Measurements from ENCODE around the gene AK2.
"Not testable (repeated sequence)": the region's sequence is repeated elsewhere in the genome, so short reads cannot be mapped to it uniquely, and the experiment has no call there.

AK2 gene

DNA sequence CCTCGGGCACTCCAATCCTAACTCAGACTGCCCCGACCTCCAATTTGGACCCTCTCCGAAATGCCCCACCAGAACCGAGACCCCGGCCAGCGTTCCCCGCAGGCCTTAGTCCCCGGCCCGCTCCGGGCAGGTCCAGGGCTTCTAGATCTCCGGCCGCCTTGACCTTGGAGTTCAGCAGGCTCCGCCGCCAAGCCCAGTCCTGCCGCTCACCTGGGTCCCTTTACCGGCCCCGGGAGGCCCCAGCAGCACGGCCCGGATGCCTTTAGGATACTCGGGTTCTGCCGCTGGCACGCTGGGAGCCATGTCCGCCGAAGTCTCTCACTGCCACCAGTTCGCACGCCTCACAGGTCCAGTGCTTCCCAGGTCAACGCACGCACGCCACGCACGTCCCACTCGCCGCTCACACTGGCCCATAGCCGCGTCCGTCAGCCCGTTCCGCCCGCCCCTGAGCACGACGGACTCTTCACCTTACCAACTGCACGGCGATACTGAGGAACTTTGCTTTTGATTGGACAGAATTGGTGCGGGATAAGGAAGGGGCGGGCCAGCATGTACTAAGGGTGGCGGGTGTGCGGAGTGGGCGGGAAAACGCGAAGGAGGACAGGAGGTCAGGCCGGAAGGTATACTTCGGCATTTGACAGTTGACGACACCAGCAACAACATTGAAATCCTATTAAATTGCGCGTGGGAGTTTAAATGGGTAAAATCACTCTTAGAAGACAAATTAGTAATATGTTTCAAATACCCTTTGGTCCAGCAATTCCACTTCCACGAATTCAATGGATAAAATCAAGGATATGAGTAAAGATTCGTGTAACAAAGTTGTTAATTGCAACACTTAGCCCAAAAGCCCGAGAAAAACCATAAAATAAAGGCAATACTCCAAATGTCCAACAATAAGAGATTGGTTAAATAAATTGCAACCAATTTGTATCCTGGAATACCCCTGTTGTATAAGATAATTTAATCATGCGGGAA, at the start of gene AK2:
Gene AK2 (minus strand): TSS at position 358 of the 978 bp plus-strand sequence. CDS start 55 bp downstream, at position 303.
- peak; percentile 96 for DNase-seq (ENCODE audit: low read depth)

- DNase-seq (ENCODE audit: low read depth): no peak
Observed at GRCh38 chr1:33086384-33086850, 49.7 kb upstream of the AK2 start.

- DNase-seq (ENCODE audit: low read depth): no peak
Observed at GRCh38 chr1:33085332-33085731, 48.6 kb upstream of the AK2 start.

DNA sequence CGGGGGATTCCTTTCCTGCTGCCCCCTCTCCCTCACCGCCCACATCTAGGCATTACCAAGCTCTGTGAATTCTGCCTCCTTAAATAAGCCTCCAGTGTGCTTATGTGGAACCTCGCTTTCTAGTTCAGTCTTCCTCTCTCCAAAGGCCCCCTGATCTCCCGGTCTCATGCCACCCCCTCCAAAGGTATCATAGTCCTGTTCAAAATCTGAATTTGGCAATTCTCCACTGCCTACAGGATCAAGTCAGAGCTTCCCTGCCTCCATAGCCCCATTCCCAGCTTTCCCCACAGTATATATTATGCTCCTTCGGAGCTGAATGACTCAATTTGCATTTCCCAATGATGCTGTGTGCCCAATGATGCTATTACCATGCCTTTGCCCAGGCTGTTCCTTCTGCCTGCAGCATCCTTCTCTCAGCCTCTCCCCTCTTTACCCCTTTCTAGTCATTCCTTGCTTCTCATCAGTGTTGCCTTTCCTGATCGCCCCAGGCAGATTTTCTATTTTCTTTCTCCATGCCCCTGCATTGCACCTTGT, 46.0 kb upstream of the AK2 start:
- no peak for DNase-seq (ENCODE audit: low read depth)

- no peak for DNase-seq (ENCODE audit: low read depth)
Observed at GRCh38 chr1:33081554-33082305, 45.0 kb upstream of the AK2 start.

- DNase-seq (ENCODE audit: low read depth): peak; percentile 75
Observed at GRCh38 chr1:33080885-33081553, 44.3 kb upstream of the AK2 start, which contains the start of gene AZIN2. Gene AZIN2, plus strand, starts transcription at chr1:33081153. Its CDS starts 1,097 bp downstream, at chr1:33082250.

DNA sequence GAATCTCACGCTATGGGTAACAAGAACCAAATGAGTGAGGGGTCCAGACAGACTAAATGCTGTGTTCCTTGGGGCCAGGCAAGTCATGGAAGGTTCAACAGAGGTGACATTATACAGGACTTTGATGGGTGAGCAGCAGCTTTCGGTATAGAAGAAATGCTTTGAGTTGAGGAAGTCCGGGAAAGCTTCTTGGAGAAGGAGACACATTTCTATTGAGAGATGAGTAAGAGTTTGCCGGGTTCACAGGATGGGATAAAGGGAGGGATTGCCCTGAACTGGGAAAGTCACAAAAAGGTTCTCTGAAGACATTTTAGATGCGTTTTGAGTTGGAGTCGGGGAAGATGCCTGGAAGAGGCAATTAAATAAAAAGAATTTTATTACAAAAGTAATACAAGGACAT, 43.7 kb upstream of the AK2 start:
- no peak for DNase-seq (ENCODE audit: low read depth)

DNA sequence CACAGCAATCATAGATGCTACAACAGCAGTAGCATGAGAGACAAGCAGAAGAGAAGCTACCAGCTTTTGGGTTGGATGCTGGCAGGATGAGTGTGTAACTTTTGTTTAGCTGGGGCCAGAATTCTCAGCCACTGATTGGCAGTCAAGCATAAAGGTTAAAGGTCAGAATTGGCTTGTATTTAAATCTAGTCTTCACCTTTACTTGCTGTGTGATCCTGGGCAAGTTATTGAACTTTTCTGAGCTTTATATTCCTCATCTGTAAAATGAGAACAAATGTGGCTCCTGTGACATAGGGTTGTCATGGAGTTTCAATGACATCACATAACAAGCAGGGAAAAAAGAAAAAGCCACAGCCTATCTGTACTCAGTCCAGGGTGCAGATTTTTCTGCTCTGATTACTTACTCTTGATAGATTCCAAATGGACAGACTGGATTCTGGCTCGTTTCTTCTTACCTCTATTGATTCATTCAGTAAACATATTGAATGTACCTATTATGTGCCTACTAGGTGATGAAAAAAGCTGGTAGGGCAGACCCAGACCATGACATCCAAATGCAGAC, 41.4 kb upstream of the AK2 start:
- no peak for DNase-seq (ENCODE audit: low read depth)

DNA sequence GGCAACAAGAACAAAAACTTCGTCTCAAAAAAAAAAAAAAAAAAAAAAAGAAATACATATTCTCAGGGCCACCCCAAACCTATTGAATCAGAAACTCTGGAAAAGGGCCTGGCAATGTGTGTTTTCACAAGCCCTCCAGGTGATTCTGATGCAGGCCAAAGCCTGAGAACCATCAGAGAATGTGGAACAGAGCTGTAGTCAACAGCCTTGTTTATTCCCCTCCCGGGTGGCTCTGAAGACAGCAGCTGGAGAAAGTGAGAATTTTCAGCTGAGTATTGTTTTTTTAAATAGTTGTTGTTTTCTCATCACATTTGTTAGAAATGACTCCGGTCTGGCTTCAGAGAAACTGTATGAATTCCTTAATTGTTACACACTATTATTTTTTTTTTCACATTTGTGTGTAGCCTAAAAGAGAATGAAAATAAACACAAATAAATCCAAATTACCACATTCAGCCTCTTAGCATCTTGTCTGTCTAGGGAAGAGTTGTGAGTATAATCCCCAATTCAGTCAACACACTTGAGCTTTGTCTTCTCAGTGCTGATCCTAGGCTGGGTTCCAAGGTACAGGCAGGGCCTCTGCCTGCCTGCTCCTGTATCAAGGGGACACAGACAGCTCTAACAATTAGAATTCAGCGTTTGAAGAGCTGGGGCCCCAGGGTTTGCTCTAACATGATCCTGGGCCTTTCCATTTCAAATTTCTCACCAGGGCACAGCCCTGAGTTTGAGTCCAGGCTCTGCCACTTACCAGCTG, 37.7 kb upstream of the AK2 start:
- no peak for DNase-seq (ENCODE audit: low read depth)

DNA sequence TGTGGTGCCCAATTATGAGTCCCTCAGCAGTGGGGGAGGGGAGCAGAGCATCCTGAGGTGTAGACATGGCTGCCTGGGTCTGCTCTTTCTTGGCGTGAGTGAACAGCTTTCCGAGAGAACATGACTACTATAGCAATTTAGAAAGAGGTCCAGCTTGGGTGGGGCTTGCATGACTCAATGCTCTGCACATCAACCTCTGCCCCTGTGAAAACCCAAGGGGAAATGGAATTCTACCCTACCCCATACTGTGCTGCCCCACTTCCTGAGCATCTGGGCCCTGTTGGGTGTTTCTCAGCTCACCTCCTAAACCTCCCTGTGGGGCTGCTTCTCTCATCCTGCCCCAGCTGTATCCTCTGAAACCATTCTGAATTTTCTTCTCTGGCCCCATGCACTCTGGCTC, 36.0 kb upstream of the AK2 start:
- no peak for DNase-seq (ENCODE audit: low read depth)

- no peak for DNase-seq (ENCODE audit: low read depth)
Observed at GRCh38 chr1:33070628-33071027, 33.9 kb upstream of the AK2 start.

GRCh38 chr1:33068108-33068507, 31.4 kb upstream of the AK2 start:
- DNase-seq (ENCODE audit: low read depth): not testable (repeated sequence)

GRCh38 chr1:33066477-33066876, 29.8 kb upstream of the AK2 start:
- not testable (repeated sequence) for DNase-seq (ENCODE audit: low read depth)

DNA sequence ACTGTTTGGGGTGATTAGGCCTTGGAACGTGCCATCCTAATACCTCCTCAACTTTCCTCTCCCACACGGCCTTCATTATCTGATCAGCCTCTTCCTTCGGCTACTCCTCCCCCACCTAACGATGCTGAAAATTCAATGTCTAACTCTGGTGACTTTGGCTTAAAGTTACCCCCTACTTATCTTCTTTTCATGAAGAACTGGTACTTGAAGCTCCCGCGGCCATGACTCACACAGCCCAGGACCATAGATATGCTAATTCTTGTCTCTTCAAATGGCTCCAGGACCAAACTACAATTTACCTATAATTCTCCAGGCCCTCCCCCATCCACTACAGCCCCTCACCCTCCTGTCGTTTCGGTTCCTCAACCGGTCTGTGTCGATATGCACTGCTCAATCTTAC, 28.6 kb upstream of the AK2 start:
- no peak for DNase-seq (ENCODE audit: low read depth)

DNA sequence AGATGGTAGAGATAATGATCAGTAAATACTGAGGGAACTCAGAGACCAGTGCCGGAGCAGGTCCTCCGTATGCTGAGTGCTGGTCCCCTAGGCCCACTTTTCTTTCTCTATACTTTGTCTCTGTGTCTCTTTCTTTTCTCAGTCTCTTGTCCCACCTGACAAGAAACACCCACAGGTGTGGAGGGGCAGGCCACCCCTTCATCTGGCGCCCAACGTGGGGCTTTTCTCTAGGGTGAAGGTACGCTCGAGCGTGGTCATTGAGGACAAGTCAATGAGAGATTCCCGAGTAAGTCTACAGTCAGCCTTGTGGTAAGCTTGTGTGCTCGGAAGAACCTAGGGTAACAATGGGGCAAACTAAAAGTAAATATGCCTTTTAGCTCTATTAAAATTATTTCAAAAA, 27.6 kb upstream of the AK2 start:
- DNase-seq (ENCODE audit: low read depth): not testable (repeated sequence)

DNA sequence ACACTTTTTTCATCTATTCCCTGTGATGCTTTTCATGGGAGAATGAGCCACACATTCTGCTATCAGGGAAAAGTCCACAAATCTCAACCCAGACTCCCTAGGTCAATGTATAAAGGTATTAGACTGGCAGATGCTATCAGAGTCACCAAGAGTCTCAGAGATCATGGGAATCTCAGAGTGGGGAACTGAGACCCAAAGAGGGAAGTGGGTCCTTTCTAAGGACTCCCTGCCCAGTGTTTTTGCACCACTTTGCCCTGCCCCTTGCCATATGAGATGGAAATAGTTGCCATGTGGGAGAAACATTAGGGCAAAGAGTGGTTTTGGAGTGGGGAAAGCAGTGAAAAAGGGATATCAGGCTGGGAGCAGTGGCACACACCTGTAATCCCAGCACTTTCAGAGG, 25.2 kb upstream of the AK2 start:
- DNase-seq (ENCODE audit: low read depth): no peak

GRCh38 chr1:33060579-33061083, 23.9 kb upstream of the AK2 start:
- peak; percentile 77 for DNase-seq (ENCODE audit: low read depth)

GRCh38 chr1:33057095-33057494, 20.4 kb upstream of the AK2 start:
- no peak for DNase-seq (ENCODE audit: low read depth)

DNA sequence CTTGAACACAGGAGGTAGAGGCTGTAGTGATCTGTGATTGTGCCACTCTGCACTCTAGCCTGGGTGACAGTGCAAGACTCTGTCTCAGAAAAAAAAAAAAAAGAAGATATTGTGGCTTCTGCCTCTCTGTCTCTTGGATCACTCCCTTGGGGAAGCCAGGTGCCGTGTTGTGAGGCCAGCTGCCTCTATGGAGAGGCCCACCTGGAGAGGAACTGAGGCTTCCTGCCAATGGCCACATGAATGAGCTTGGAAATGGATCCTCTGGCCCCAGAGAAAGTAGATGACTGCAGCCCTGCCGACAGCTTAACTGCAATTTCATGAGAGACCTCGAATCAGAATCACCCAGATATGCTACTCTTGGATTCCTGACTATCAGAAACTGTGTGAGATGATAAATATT, 19.7 kb upstream of the AK2 start:
- no peak for DNase-seq (ENCODE audit: low read depth)

DNA sequence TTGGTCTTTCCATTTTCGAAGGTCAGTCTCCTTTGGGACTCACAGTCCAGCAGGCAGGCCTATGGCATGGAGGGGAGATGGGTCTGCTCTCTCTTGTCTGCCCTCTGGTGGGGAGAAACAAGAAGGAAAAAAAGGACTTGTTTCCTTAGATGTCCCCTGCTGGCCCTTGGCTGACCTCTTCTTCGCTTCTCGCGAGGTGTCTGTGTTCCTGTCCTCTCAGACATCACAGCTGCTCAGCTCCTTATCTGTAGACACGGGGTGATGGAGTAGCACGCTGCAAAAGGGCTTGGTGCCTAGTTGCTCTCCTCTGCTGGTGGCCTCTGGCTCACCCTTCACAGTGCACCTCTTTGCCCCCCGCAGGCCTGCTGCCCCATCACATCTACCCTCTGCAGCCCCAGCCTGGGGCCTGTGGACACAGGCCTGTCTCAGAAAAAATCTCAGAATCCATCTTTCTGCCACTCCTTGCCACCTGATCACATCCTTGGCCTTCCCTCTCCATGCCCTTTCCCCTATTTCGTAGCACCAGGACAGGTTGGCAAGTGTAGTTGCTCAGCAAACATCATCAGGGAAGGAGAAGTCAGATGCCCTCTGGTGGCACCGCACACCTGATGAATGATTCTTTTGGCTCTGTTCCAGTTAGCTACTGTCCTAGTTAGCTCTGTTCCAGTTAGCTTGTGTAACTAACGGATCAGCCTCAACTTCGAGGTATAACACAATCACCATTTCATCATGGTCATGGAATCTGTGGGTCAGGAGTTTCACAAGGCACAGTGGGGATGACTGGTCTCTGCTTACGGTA, 18.7 kb upstream of the AK2 start:
- peak; percentile 59 for DNase-seq (ENCODE audit: low read depth)

Measured in HS-27A (cell line).